Transverse colon (tissue), 4 donors: Measurements from ENCODE around the gene KRAS.

Source experiments
- CTCF ChIP-seq, 5 experiments: fragments of 200-600 bp in 3 of 5; fragments of 450-650 bp in 2 of 5; sonication (generic) in 3 of 5; IDR thresholded peaks; 1 replicate in 2 of 5; 2 replicates in 3 of 5; pipeline ENCODE4 v1.5.1; 2016 to 2017; ENCODE audit warnings: antibody characterized with exemption in 5 of 5, inconsistent platforms in 3 of 5, mild to moderate bottlenecking in 2 of 5, moderate library complexity in 1 of 5
- EP300 ChIP-seq: sonication (generic); formaldehyde crosslinking; IDR thresholded peaks from one replicate; pipeline ENCODE4 v1.6.1; 2017; ENCODE audit warnings: antibody characterized with exemption, low read depth
- POLR2A ChIP-seq: fragments of 450-650 bp; IDR thresholded peaks from one replicate; pipeline ENCODE4 v1.6.1; 2016; ENCODE audit warnings: antibody characterized with exemption, mild to moderate bottlenecking, moderate library complexity
- POLR2AphosphoS5 ChIP-seq, 3 donors: sonication (generic); formaldehyde crosslinking; IDR thresholded peaks; one replicate each; pipeline ENCODE4 v1.6.1; 2016; ENCODE audit warnings: antibody characterized with exemption in 3 of 3

GRCh38 chr12:25186038-25186787, 64.5 kb downstream of the KRAS start:
- TF ChIP-seq CTCF (IDR thresholded peaks at IDR 0.05) (no peak), POLR2A (no peak), EP300 (no peak), POLR2AphosphoS5 (IDR thresholded peaks at IDR 0.05) (no peak)
